CD4-positive, alpha-beta T cell treated with Interferon gamma for 1 hour (primary cell): ENCODE results near the gene MALAT1.
"Not testable (repeated sequence)": the region's sequence is repeated elsewhere in the genome, so short reads cannot be mapped to it uniquely, and the experiment has no call there.

Experiments used
- DNase-seq: peaks from one replicate; pipeline ENCODE4 v3.0.0-alpha.2; 2020

Gene MALAT1

GRCh38 chr11:65498977-65499712 is at the start of gene MALAT1:
TSS of gene MALAT1 (plus strand) at chr11:65499045.
- DNase-seq, result peak; percentile 92

- not testable (repeated sequence) for DNase-seq
Measured at GRCh38 chr11:65451301-65451700, 47.5 kb upstream of the MALAT1 start.

GRCh38 chr11:65452259-65452658 is 46.6 kb upstream of the MALAT1 start:
- DNase-seq, result not testable (repeated sequence)

GRCh38 chr11:65452806-65453490 is 45.9 kb upstream of the MALAT1 start:
- DNase-seq, result no peak

- DNase-seq, result no peak
Measured at GRCh38 chr11:65454311-65454695, 44.5 kb upstream of the MALAT1 start.

GRCh38 chr11:65454696-65455456 is 44.0 kb upstream of the MALAT1 start:
- DNase-seq, result peak; percentile 85

DNA sequence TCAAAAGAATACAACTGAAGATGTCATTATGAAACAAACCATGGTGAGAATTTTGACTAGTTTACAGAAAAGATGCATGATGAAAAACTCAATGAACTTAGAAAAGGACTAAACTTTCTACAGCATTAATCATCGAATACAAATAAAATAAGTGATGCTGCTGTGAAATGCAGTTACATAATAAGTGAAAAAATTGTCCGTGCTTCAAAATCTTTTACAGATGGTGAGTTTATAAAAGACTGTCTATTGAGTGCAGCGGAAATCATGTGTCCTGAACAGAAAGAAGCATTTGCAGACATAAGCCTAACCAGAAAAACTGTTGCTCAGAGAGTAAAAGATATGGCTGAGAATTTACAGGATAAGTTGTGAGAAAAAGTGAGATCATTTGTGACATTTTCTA is 42.4 kb upstream of the MALAT1 start:
- DNase-seq, result no peak

- no peak for DNase-seq
Measured at GRCh38 chr11:65459552-65459951, 39.3 kb upstream of the MALAT1 start.

- not testable (repeated sequence) for DNase-seq
Measured at GRCh38 chr11:65465471-65465870, 33.4 kb upstream of the MALAT1 start.

DNA sequence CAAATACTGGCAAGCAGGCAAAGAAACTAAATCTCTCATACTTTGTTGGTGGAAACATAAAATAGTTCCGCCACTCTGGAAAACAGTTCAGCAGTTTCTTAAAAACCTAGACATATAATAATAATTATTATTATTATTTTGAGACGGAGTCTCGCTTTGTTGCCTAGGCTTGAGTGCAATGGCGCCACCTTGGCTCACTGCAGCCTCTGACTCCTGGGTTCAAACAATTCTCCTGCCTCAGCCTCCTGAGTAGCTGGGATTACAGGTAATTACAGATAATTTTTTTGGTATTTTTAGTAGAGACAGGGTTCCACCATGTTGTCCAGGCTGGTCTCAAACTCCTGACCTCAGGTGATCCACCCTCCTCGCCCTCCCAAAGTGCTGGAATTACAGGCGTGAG is 31.5 kb upstream of the MALAT1 start:
- not testable (repeated sequence) for DNase-seq

- DNase-seq, result peak; percentile 61
Measured at GRCh38 chr11:65468874-65469333, 29.9 kb upstream of the MALAT1 start.

GRCh38 chr11:65470433-65471049 is 28.3 kb upstream of the MALAT1 start:
- no peak for DNase-seq

GRCh38 chr11:65471447-65471891 is 27.4 kb upstream of the MALAT1 start:
- peak; percentile 48 for DNase-seq

- DNase-seq, result not testable (repeated sequence)
Measured at GRCh38 chr11:65472588-65473277, 26.1 kb upstream of the MALAT1 start.

DNA sequence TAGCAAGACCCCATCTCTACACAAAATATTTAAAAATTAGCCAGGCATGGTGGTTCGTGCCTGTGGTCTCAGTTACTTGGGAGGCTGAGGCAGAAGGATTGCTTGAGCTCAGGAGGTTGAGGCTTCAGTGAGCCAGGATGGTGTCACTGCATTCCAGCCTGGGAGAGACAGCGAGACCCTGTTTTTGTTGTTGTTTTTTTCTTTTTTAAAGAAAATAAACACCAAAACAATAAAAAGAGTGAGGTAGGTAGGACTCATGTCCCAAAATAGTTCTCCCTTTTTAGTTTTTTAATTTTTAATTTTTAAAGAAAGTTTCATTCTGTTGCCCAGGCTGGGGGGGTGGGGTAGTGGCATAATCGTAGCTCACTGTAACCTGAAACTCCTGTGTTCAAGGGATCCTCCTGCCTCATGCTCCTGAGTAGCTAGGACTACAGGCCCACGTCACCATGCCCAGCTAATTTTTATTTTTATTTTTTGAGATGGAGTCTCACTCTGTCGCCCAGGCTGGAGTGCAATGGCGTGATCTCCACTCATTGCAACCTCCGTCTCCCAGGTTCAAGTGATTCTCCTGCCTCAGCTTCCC is 25.5 kb upstream of the MALAT1 start:
- no peak for DNase-seq

DNA sequence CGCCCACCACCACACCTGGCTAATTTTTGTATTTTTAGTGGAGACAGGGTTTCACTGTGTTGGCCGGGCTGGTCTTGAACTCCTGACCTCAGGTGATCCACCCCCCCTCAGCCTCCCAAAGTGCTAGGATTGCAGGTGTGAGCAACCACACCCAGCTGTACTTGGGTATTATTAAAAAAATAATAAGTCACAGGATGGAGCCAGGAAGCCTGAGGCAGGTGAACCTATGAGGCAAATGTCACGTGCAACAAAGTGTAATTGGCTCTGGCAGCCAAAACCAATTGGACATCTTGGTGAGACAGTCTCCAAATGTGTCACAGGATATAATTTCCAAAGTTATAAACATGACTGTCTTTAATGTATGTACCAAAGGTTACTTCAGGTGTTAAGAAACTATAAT is 24.0 kb upstream of the MALAT1 start:
- no peak for DNase-seq

- no peak for DNase-seq
Measured at GRCh38 chr11:65476632-65477148, 22.2 kb upstream of the MALAT1 start.

- DNase-seq, result peak; percentile 90
Measured at GRCh38 chr11:65477149-65477965, 21.5 kb upstream of the MALAT1 start.

DNA sequence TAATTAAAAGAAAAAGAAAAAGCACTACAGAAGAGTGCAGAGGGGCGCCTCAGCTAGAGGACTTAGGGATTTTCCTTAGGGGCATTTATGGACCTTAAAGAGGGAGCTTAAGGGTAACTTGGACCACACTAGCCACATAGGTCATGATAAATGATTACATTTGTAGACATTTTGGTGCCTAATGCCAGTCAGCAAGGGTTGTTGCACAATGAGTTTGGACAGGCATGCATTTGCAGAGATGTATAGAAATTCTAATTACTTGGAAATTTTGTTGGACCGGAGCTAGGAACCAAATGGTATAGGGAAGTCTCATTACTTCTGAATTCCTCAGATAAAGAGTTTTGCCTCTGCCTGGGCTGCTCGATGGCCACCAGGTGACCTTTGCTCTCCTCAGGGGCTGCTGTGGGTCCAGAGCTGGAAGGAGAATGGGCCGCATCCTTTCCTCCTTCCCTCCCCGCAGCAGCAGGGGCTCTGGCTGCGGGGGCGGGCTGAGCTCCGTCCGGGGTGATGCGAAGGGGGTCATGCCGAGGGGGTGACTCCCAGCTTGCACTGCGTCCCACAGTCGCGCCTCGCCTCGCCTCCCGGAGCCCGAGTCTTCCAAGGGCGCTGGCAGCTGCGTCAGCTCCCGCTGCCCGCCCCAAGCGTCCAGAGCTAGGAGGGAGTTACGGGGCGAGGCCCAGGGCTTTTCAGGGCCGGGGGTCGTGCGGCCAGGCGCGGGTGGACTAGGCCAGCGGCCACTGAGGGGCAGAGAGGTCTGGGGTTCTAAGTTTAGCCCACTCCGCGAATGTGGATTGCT is 20.3 kb upstream of the MALAT1 start:
- DNase-seq, result no peak
